HG02759 (cell line): ENCODE data around the gene GALNT17.
"Not testable (repeated sequence)": the region's sequence is repeated elsewhere in the genome, so short reads cannot be mapped to it uniquely, and the experiment has no call there.

ENCODE experiments used
- ATAC-seq: cut with Tn5 transposase; IDR thresholded peaks from one replicate; pipeline ENCODE4 v1.9.1; 2021; ENCODE audit warnings: mild to moderate bottlenecking, moderate library complexity; ENCODE audit not compliant: unreplicated experiment

The GALNT17 gene

GRCh38 chr7:71611986-71612385 is 480.0 kb downstream of the GALNT17 start:
- no peak for ATAC-seq

DNA sequence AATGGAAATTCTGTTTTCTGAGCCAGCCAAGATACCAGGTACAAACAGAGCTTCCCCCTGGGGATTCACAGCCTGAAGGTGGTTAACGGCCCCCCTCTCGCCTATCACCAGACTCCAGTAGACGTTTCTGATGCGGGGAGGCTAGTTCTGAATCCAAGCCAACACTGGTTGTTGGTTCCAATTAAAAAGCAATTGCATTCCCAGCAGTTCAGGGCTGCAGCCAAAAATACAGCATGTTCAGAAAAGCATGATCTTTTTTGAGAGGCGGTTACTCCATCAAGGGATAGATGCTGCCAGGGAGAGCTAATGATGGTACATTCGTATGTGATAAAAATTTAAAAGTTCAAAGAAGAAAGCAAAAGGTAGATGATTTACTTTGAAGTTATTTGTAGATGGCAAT is 481.0 kb downstream of the GALNT17 start:
- no peak for ATAC-seq

- no peak for ATAC-seq
Observed at GRCh38 chr7:71613313-71613712, 481.4 kb downstream of the GALNT17 start.

GRCh38 chr7:71615017-71615416 is 483.1 kb downstream of the GALNT17 start:
- no peak for ATAC-seq

DNA sequence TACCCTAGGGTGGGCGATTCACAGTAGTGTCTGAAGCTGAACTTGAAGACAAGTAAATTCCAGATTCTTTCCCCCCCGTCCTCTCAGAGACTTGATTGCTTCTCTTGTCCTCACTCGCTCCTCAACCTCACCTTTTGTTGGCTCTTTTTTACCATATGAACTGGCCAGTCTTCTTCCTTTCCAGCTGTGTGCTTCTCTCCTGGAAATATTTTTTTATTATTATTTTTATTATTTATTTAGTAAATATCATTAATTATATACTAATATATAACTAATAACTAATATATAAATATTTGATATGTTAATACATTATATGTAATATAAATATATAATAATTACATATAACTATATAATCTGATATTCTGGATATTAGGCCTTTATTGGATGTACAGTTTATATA is 484.3 kb downstream of the GALNT17 start:
- no peak for ATAC-seq

- no peak for ATAC-seq
Observed at GRCh38 chr7:71618278-71618677, 486.3 kb downstream of the GALNT17 start.

DNA sequence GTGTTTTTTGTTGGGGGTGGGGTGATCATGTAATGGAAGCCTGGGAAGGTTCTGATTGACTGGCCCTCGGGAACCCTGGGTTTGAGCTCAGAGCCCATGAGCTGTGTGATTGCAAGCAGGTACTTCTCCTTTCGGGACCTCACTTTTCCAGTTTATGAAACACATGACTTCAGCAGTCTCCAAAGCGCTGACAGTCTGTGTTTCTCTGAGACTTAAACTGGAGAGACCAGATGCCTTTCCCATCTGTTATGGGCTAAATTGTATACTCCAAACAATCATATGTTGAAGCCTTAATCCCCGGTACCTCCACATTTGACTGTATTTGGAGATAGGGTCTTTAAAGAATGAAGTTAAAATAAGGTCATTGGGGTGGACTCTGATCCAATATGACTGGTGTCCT is 493.6 kb downstream of the GALNT17 start:
- ATAC-seq = no peak

DNA sequence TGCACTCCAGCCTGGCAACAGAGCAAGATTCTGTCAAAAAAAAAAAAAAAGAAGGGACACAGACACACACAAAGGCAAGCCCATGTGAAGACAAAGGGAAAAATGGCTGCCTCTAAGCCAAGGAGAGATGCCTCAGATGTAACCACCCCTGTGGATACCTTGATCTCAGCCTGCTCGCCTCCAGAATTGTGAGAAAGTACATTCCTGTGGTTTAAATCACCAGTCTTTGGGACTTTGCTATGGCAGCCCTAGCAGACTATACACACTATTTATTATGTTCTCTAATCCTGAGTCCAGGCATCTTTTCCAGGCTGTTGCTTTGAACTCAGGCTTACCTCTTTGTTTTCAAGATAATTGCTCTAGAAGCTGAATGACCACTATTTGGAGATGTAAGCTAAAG is 494.3 kb downstream of the GALNT17 start:
- ATAC-seq = no peak

- no peak for ATAC-seq
Observed at GRCh38 chr7:71627651-71628050, 495.7 kb downstream of the GALNT17 start.

- ATAC-seq = no peak
Observed at GRCh38 chr7:71630516-71630915, 498.6 kb downstream of the GALNT17 start.

- no peak for ATAC-seq
Observed at GRCh38 chr7:71633551-71634008, 501.6 kb downstream of the GALNT17 start.

- ATAC-seq = not testable (repeated sequence)
Observed at GRCh38 chr7:71635849-71636248, 503.9 kb downstream of the GALNT17 start.

DNA sequence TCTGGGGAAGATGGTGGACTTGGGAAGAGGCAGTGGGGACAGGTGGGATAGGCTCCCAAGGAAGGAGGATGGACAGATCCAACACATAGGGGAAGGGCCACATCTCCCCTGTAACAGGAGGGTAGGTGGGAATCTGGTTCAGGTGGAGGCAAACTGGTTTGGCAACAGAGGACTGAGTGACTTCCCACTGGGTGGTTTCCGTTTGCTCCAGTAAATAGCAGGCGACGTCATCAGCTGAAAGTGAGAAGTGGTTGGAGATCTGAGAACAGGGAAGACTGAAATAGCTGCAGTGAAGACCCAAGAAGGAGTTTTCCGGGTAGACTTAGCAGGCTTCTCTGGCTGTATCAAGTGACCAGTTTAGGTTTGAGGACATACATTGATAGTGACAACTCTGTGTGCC is 504.4 kb downstream of the GALNT17 start:
- no peak for ATAC-seq

- no peak for ATAC-seq
Observed at GRCh38 chr7:71637578-71637977, 505.6 kb downstream of the GALNT17 start.

DNA sequence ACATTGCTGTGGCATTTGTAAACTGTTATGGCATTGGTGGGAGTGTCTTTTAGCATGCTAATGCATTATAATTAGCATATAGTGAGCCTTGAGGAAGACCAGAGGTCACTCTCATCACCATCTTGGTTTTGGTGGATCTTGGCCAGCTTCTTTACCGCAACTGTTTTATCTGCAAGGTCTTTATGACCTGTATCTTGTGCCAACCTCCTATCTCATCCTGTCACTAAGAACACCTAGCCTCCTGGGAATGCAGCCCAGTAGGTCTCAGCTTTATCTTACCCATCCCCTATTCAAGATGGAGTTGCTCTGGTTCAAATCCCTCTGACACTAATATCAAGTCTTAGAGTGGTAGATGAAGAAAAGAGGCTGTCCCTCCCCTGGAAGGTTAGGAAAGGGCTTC is 506.2 kb downstream of the GALNT17 start:
- ATAC-seq = no peak

DNA sequence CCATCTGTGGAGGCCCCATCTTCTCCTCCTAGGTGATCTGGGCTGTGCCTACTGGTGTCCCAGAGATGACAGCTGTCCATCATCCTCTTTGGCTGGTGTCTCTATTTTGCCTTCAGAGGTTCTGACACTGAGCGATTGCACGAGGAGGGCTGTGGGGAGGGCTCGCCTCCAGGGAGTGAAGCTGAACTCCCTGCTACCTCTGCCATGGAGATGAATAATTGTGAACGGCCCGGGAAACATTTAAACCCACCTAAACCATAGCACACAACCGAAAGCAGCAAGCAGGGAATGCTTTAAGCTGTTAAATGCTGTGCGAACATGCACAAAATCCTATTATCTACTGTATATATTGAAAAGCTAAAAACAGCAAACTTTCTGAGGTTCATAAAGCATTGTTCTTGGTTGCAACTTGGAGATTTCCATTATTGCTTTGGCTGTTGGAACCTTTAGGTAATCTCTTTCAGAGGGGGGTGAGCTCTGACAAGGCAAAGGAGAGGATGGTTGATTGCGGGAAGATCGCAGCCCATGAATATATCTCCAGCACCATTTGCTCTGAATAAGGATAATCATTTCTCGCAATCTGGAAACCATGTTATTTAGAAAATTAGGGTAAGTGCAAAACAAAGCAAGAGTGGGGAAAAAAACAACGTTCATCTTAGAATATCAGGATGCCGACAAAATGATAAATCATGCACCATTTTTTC is 507.6 kb downstream of the GALNT17 start:
- ATAC-seq = no peak

DNA sequence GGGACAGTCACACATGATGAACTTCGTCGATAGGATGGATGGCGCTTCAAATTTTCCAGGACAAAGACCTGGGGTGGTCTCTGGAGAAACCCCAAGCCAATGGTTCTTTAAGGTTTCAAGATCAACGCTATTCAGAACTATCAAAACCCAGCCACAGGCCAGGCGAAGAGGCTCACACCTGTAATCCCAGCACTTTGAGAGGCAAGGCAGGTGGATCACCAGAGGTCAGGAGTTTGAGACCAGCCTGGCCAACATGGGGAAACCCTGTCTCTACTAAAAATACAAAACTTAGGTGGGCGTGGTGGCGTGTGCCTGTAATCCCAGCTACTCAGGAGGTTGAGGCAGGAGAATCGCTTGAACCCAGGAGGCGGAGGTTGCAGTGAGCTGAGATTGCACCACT is 511.1 kb downstream of the GALNT17 start:
- ATAC-seq = not testable (repeated sequence)

GRCh38 chr7:71645836-71646235 is 513.9 kb downstream of the GALNT17 start:
- no peak for ATAC-seq

DNA sequence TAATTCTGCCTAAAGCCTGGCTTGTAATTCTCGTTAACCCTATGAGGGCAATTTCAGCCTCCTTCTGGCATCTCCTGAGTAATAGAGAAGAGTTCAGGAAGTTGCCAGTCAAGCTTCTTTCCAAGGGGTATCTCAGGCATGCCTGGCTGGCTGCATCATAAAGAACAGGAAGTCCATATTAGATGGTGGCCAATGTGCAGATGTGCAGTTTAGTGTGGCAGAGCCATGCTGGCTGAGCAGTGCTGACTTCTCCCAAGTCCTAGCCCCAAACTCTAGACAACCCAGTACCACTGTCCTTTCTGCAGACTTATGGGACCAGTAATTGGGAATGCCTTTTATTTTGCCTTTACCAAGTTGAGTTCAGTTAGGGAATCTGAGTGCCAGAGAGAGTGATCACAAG is 517.9 kb downstream of the GALNT17 start:
- ATAC-seq = no peak

DNA sequence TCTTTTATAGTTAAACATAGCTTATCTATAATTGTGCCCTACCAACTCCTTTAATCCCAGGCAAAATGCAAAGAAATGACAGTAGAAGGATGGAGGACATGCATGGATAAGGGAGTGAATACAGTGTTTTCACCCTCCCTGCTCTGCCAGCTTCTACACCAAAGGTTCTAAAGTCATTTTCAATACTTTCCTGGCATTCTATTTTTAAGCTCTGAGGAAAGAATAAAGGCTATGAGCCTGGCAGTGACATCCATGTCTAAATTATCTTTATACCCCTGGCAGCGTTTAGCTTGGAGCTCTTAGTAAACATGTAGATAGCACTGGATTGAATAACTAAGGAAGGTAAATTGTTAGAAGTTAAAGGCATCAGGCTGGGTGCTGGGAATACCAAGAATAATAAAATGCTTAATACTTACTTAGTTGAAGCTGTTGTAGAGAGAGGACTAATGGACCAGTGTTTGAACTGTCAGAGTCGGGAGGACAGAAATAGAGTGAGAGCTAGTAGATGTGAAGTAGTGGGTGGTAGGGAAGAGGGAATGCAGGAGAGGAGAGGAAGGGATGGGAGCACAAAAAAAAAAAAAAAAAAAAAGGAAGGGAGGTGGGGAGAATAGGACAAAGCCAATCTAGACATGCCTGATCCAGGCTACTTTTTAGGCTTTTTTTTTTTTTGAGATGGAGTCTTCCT is 518.9 kb downstream of the GALNT17 start:
- ATAC-seq = no peak

GRCh38 chr7:71652510-71652909 is 520.6 kb downstream of the GALNT17 start:
- no peak for ATAC-seq

DNA sequence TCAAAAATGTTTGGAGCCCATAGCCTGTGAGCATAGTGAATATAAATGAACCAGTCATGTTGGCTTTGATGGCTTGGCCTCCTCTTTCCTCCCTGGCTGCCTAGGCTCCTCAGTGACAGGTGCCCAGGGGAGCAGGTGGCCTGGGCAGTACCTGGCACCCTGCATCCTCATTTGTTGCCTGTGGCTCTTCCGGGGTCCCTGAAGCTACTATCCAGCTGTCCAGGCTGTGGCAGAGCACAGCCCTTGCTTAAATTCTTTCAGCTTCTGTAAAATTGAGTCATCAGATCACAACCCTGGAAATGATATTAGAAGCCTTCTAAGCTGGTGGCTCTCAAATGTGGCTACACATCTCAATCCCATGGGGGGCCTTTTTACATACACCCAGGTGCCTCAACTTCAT is 525.4 kb downstream of the GALNT17 start:
- ATAC-seq = no peak

GRCh38 chr7:71659622-71660021 is 527.7 kb downstream of the GALNT17 start:
- no peak for ATAC-seq
